Stimulated activated naive B cell treated with anti-CD40 and anti-IgM and Interleukin-4, amounts not matched to agents 10 μg/mL and 1 μg/mL and 100 μg/mL, for 72 hours (primary cell): ENCODE measurements around the gene MIP.
"Not testable (repeated sequence)": the region's sequence is repeated elsewhere in the genome, so short reads cannot be mapped to it uniquely, and the experiment has no call there.

Source experiments
- ATAC-seq, 2 donors: fragments of 150-1000 bp; cut with Tn5 transposase; replicated peaks; 2 replicates each; pipeline ENCODE4 v1.10.0; 2021; ENCODE audit warnings: moderate library complexity in 1 of 2
- DNase-seq: peaks from one replicate; pipeline ENCODE4 v3.0.0; 2021
- H3K27ac Mint-ChIP-seq: one replicate; pipeline ENCODE4 v1.8.0; 2022; ENCODE audit warnings: mild to moderate bottlenecking, mixed read lengths
- H3K27me3 Mint-ChIP-seq, 2 donors: one replicate each; pipeline ENCODE4 v1.8.0; 2022; ENCODE audit warnings: mixed read lengths in 2 of 2
- H3K36me3 Mint-ChIP-seq, 2 donors: one replicate each; pipeline ENCODE4 v1.8.0; 2022; ENCODE audit warnings: mixed read lengths in 2 of 2, mild to moderate bottlenecking in 1 of 2
- H3K4me1 Mint-ChIP-seq, 2 donors: one replicate each; pipeline ENCODE4 v1.8.0; 2022; ENCODE audit warnings: mixed read lengths in 2 of 2, mild to moderate bottlenecking in 1 of 2
- H3K4me3 Mint-ChIP-seq, 2 donors: one replicate each; pipeline ENCODE4 v1.8.0; 2022; ENCODE audit warnings: mild to moderate bottlenecking in 2 of 2, mixed read lengths in 2 of 2, moderate library complexity in 1 of 2
- H3K9me3 Mint-ChIP-seq, 2 donors: one replicate each; pipeline ENCODE4 v1.8.0; 2022; ENCODE audit warnings: mixed read lengths in 2 of 2, mild to moderate bottlenecking in 1 of 2

Gene MIP

GRCh38 chr12:56408799-56409417, 45.5 kb downstream of the MIP start:
- peaks cover 11 to 15% of the 10 kb centered on the region in 2 donors for H3K36me3 Mint-ChIP-seq
- no peaks in the 10 kb centered on the region for H3K27me3 Mint-ChIP-seq
- no peak for ATAC-seq
- no peak overlapping the region for H3K4me3 Mint-ChIP-seq
- no peak for DNase-seq
- H3K4me1 Mint-ChIP-seq, result peaks cover 0 to 1% of the 10 kb centered on the region in 2 donors
- H3K9me3 Mint-ChIP-seq, result no peaks in the 10 kb centered on the region
- H3K27ac Mint-ChIP-seq, result no peak overlapping the region

GRCh38 chr12:56404227-56404626, 50.2 kb downstream of the MIP start:
- not testable (repeated sequence) for ATAC-seq, DNase-seq, H3K36me3 Mint-ChIP-seq, H3K27ac Mint-ChIP-seq, H3K4me1 Mint-ChIP-seq, H3K4me3 Mint-ChIP-seq, H3K27me3 Mint-ChIP-seq, H3K9me3 Mint-ChIP-seq

- H3K9me3 Mint-ChIP-seq, result peaks cover 12 to 15% of the 10 kb centered on the region in 2 donors
- not testable (repeated sequence) for H3K36me3 Mint-ChIP-seq, H3K27ac Mint-ChIP-seq, H3K4me1 Mint-ChIP-seq, ATAC-seq, DNase-seq, H3K27me3 Mint-ChIP-seq, H3K4me3 Mint-ChIP-seq
Observed at GRCh38 chr12:56401612-56402011, 52.8 kb downstream of the MIP start.

- ATAC-seq, H3K4me1 Mint-ChIP-seq, H3K27ac Mint-ChIP-seq, H3K27me3 Mint-ChIP-seq, H3K36me3 Mint-ChIP-seq, H3K4me3 Mint-ChIP-seq, DNase-seq: not testable (repeated sequence)
- H3K9me3 Mint-ChIP-seq, result peaks cover 12 to 15% of the 10 kb centered on the region in 2 donors
Observed at GRCh38 chr12:56401125-56401524, 53.3 kb downstream of the MIP start.
